GM19463 (cell line): Measurements from ENCODE around the gene XRN2.
"Not testable (repeated sequence)": the region's sequence is repeated elsewhere in the genome, so short reads cannot be mapped to it uniquely, and the experiment has no call there.

Source experiments
- ATAC-seq: cut with Tn5 transposase; IDR thresholded peaks from one replicate; pipeline ENCODE4 v1.9.1; 2021; ENCODE audit warnings: mild to moderate bottlenecking, moderate library complexity; ENCODE audit not compliant: unreplicated experiment

Gene XRN2

DNA sequence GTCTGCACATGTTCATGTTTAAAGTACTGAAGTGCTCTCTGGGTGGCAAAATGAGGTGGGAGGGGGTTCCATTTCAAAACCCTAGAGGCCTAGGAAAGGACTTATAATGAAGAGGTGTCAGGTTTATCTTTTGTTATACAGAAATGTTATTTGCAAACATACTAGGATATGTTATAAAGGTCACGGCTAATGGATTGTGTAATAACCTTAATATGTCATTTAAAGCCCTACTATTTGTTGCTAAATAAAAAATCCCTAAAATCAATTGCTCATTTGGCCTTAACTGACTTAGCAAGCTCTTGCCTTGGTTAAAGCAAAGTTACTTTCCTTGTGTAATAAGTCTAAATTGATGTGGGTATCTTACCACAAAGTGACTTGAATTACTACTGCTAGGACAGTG, 85.4 kb downstream of the XRN2 start:
- ATAC-seq: no peak

DNA sequence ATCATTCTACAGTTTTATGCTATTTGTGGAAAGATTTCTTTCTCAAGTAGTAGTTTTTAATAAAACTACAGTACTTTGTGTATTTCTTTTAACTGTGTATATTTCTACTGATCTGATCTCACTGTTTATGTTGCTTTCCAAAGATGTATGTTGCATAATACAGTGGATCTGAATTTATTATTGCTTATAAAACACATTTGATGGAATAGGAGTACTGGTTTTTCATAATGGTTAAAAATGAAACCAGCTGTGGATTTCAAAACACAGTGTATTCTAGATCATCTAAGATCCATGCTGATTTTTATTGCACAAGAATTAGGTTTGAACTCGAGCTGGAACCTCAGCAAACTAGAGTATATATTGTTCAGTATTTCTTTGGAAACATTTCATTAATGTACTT, 86.2 kb downstream of the XRN2 start:
- ATAC-seq: no peak

DNA sequence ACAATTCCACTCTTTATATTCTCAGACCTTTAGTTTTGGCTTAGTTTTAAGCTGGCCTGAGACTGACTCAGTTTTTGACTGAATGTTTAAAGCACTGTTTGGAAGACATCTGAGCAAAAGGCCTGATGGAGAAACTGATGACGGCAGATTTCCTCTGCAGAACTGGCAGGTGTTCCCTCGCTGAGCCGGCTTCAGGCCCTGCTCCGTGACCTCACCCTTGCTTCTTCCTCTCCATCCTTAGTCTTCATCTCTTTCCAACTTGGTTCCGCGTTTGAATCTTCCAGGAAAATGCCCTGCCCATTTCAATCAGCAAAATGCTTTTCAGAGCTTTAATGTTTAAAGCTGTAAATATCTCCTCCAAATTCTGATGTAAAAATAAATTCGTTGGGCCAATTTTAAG, 87.6 kb downstream of the XRN2 start:
- ATAC-seq: no peak

DNA sequence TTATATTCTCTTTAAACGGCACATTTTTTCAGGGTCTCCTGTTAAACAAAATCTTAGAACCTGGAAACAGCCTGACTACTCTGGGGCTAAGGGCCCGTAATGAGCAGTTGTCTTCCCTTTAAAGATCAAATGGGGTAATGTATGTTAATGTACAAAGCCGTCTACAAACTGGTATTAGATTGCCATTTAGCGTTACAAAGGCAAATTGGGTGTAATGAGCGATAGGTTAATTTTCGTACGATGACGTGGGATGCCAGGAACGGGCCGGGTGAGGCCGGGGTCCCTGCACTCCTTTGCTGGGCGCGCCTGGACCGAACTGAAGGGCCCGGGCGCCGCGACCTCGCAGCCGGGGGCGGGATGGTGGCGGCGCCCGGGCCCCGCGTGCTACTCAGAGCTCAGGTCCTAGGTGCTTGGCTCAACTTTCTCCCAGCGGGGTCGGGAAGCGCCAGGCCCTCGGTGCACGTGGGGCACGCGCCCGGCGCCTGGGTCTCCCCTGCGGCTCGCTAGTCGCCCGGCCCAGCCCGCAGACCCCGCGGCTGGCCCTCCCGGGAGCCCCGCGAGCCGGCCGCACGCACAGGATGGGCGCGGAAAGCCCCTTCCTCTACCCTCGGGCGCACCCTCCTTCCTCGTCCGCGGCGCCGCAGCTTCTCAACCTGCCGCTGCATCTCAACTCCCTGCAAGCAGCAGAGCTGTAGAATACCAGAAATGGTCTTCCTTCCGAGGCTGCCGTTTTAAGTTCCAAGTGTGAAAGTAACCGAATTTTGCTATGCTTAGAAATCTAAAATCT, 88.2 kb downstream of the XRN2 start:
- ATAC-seq: no peak

DNA sequence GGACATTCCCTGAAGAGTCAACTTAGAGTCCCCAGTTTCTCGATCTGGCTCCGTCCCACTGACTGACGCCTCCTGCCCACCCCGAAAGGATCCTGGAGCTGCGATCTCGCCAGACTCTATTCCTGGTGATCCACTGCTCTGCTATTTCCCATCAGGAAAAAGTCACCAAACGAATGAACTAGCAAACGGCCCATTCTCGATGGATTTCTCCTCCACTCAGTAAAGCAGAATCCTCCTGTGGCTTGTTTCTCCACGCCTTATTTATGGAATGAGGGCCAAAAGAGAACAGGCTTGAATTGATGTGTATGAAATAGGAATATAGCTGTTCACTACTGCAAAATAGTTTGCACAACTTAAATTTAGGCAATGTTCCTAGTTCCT, 88.8 kb downstream of the XRN2 start:
- ATAC-seq: no peak

DNA sequence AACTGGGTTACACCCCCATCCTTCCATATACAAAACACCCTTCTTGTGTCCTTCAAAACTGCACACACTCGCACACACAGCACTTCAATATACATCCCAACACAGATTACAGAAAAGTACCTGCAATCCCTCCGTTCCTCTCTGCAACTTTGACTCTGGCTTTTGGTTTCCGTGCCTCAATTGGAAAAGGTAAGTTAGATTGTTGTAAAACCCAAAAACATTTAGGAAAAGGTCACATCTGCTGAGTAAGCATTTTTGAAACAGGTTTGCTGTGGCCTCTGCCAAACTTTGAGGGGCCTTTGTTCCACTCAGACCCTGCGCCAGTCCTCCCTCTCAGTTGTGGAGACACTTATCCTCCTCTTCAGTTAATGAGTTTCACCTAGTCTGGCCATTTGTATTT, 90.0 kb downstream of the XRN2 start:
- ATAC-seq: no peak

DNA sequence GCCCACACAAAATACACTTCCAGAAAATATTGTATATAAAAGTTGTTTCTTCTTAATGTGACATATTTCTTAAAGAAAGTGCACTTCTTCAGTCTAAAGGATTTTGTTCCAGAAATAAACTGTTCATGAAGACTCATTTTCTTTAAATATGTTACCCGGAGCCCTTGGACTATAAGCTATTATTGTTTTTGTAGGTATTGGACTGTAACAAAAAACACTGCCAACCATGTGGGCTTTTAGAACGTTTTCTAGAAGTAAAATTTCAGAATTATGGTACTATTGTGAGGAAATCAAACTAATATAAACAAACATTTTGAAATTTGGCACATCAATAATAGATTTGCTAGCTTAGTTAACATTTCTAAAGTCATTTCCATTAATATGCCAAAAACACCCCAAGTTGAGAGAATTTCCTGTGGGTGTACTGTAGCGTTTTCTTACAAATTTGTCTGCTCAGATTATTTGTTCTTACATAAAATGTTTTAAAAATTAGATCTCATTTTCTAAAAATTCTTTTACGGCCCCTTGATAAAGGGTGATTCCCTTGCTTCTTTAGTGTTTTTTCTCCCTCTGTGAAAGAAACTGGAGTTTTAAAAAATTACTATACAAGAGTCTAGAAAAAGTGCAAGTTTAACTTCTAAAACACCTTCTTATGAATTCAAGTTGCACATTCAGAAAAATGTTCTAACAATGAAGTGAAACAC, 90.8 kb downstream of the XRN2 start:
- no peak for ATAC-seq

DNA sequence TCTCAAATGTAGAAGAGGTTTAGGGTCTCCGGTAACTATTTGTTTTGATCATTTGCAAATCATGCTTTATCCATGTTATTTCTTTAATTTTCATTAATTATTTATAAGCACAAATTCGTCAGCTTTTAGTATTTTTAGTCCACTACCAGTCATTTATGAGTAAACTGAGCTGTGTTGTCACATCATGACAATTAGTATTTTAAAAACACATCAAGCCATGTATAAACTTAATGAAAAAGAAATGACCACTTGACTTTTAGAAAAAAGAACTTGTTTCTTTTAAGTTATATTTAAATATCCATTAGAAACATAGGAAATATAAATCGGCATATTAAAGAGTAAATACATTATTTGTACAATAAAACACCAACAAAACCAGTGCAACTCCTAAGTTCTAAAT, 91.4 kb downstream of the XRN2 start:
- ATAC-seq: no peak

DNA sequence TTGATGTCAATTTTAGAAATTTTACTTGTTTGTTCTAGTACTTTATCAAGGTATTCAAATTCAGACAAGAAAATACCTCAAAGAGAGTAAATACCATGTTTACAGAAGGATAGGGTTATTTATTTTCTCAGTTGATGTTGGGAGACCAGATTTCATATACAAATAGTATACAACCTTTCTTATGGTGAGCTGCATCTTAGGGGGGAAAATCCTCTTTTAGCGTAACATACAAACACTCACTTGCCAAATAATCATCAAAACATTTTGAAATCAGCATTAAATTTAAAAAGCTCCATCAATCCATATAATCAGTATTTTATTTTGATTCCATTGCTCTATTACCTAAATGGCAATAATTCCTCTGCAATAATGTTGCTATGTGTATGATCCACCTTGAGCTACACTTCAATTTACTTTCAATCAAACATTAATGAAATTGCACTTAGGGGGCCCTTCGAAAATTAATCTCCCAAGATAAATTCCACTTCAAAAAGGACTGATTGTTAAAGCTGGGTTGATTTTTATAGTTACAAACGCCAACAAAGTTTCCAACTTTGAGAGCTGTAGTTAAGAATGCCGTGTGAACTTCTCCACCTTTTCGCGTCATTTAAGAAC, 92.0 kb downstream of the XRN2 start:
- no peak for ATAC-seq

DNA sequence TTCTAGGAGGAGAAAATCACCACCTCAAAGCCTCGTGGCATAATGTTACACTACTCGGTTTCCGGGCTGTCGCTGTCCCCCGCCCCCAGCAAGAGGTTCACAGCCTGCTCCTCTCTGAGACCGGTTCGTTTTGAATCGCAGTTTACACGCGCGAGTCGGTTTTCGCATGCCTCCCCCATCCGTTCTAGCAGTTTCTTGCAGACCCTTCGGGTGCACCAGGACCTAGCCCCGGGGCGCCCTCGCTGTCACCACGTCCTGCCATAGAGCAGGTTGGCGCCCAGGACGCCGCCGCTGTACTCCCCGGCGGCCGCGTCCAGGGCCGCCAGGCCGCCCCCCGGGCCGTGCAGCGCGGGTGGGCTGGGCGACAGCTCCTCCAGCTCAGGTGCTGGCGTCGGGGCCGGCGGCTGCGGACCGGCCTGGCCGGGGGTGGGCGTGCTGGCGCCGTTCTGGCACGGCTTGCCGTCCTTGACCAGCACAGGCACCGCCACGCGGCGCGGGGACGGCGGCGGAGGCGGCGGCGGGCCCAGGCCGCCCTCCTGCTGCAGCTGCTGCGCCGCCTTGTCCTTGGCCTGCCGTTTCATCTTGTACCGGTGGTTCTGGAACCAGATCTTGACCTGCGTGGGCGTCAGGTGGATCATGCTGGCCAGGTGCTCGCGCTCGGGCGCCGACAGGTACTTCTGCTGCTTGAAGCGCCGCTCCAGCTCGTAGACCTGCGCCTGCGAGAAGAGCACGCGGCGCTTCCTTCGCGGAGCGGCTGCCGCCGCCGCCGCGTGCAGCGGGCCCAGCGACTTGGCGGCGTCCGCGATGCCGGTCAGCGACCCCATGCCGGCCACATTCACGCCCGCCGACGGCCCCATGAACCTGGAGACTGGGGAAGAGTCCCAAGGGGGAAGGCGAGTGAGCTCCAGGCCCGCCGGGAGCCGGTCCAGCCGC, 92.8 kb downstream of the XRN2 start:
- ATAC-seq: no peak

DNA sequence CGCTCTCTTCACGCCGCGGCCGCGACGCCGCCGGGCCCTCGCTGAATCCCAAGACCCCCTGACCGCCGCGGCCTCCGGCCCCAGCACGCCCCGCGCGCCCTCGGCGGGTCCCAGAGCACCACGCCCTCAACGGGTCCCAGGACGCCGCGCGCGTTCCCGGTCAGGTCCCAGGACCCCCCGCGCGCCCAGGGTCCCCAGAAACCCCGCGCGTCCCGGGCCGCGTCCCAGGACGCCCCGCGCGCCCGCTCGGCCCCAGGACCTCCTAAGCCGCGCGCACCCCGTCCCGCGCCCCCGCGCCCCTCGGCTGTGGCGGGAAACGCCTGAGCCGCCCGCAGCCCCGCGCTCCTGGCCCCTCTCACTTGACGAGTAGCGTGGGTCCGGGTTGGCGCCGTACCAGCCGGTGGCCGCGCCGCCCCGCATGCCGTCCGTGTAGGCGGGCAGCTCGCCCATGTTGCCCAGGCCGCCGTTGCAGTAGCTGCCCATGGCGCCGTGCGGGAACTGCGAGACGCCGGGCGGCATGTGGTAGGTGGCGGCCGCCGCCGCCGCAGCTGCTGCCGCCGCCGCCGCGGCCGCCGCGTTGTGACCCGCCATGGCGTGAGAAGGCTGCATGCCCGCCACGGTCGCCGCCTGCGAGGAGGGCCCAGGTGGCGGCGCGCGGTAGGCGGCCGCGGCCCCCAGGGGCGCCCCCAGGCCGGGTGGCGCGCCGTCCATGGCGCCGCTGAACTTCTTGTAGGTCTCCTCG, 93.6 kb downstream of the XRN2 start:
- ATAC-seq: no peak

DNA sequence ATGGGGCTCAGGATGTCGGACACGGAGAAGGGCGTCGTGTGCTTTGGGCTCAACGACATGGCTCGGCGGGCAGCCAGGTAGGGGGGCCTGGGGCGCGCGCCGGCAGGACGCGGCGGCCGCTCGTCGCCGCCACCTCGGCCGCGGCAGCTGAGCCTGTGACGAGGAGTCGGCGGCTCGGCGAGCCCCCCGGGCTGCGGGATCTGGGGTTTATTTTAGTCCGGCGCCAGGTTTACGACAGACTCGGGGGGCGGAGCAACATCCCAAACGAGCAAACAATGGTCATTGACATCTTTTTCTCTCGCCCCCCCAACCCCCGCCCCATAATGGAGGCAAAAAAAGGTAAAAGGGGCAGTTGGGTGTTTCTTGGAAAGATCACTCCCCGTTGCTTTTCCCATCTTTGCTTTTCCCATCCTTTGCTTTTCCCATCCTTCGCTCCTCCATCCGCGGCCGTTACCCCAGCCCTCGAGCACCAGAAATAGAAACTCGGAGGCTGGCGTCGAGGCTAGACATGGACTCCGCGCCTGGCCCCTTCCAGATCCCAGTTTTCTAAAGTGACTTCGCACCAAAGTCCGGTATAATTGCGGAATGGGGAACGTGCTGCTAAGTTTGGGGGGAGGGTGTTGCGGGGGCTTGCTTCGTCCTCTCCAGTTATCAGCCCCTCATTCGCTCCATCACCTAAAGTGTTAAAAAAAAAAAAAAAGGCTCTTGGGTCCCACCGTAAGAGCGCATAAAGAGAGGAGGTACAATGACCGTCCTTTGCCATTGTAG, 94.4 kb downstream of the XRN2 start, which contains the start of gene NKX2-4:
Gene NKX2-4 (minus strand): TSS at position 186 of the 768 bp plus-strand sequence. CDS start 127 bp downstream, at position 59.
- ATAC-seq: no peak

DNA sequence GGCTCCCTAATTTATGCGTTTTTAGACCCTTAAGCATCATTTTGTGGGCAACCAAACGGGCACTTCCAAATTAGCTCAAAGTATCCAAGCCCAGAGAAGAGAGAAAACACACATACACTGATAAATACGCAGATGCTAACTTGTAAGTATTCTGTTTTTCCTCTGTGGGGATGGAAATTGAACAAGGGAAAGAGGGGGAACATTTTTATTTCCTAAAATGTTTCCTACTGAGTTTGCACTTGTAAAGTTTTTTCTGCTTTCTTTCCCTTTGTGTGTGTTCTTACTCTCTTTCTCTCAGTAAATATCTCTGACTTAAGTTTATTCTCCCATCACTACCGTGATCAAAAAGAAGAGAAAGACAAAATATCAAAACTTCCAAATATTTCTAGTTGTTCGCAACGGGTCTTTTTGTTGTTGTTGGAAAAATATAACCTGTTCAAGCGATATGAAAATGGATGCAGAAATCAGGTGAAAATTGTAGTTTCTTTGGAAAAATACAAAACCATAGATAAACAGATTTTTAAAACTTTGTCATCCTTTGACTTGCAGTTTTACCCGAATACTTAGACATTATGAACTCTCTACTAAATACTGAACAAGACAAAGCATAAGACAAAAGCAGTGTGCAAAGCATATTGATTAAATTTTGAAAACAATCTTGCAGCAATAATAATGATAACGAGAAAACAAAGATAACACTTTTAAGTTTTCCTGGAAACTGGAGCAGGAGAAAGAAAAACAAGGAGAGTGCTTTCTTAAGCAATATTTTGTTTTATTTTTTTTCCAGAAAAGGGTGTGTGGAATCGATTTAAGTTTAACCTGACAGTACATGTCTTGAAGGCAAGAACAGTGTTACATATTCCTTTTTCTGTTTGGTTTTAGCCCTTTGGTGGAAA, 95.2 kb downstream of the XRN2 start:
- ATAC-seq: no peak

DNA sequence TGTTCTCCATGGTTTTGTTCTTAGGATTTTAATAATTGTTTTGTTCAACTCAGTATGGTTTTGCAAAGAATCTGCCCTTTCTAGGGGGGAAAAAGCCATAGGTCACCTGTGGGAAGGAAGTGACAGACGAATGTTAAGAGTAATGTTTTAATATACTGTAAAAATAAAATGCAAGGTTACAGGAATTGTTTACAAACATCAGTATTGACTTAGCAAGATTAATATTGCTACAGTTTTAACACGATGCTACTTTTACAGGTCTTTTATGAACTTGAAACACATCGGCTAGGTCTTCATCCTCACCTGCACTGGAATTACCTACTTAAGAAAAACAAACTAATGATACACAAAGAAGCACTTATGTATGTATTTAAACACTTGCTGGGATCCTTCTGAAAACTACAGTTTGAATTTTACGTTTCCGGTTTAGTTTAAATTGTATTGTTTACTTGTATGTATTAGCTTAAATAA, 95.9 kb downstream of the XRN2 start:
- ATAC-seq: no peak

DNA sequence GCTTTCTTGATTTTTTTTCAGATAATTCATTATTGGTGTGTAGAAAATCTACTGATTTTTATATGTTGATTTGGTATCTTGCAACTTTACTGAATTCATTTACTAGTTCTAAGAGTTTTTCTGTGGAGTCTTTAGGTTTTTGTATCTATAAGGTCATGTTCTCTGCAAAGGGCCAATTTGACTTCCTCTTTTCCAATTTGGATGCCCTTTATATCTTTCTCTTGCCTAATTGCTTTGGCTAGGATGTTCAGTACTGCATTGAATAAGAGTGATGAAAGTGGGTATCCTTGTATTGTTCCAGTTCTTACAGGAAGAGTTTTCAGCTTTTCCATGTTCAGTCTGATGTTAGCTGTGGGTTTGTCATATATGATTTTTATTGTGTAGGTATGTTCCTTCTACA, 108.6 kb downstream of the XRN2 start:
- ATAC-seq: no peak

DNA sequence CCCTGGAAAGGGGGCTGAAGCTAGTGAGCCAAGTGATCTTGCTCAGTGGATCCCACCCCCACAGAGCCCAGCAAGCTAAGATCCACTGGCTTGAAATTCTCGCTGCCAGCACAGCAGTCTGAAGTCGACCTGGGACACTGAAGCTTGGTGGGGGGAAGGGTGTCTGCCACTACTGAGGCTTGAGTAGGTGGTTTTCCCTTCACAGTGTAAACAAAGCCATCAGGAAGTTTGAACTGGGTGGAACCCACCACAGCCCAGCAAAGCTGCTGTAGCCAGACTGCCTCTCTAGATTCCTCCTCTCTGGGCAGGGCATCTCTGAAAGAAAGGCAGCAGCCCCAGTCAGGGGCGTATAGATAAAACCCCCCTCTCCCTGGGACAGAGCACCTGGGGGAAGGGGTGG, 110.9 kb downstream of the XRN2 start:
- ATAC-seq: not testable (repeated sequence)

DNA sequence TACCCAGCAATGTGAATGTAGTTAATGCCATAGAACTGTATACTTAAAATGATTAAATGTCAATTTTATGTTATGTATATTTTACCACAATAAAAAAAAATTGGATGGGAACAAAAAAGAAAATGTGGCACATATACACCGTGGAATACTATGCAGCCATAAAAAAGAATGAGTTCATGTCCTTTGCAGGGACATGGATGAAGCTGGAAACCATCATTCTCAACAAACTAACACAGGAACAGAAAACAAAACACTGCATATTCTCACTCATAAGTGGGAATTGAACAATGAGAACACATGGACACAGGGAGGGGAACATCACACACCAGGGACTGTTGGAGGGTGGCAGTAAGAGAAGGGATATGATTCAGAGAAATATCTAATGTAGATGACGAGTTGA, 116.0 kb downstream of the XRN2 start:
- ATAC-seq: not testable (repeated sequence)

DNA sequence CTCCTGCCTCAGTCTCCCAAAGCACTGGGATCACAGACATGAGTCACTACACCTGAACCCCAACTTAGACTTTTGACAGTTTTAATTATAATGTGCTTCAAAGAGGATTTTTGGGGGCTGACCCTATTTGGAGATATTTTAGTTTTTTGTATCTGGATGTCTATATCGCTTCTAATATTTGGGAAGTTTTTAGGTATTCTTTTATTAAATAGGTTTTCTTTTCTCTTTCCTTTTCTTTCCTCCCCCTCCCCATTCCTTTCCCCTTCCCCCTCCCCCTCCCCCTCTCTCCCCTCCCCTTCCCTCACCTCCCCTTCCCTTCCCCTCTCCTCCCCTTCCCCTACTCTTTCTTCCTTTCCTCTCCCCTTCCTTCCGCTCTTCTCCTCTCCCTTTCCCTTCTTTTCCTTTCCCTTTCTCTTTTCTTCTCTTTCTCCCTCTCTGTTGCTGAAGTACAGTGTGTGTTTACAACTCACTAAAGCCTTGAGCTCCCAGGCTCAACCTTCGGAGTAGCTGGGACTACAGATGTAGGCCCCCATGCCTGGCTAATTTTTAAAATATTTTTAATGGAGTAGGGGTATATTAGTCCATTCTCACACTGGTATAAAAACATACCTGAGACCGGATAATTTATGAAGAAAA, 118.6 kb downstream of the XRN2 start:
- ATAC-seq: no peak
